GM21360 (cell line): ENCODE results near the gene MSANTD1.
"Not testable (repeated sequence)": the region's sequence is repeated elsewhere in the genome, so short reads cannot be mapped to it uniquely, and the experiment has no call there.

Experiments used
- ATAC-seq: cut with Tn5 transposase; IDR thresholded peaks from one replicate; pipeline ENCODE4 v1.9.1; 2021; ENCODE audit warnings: mild to moderate bottlenecking, moderate library complexity; ENCODE audit not compliant: unreplicated experiment

The MSANTD1 gene

DNA sequence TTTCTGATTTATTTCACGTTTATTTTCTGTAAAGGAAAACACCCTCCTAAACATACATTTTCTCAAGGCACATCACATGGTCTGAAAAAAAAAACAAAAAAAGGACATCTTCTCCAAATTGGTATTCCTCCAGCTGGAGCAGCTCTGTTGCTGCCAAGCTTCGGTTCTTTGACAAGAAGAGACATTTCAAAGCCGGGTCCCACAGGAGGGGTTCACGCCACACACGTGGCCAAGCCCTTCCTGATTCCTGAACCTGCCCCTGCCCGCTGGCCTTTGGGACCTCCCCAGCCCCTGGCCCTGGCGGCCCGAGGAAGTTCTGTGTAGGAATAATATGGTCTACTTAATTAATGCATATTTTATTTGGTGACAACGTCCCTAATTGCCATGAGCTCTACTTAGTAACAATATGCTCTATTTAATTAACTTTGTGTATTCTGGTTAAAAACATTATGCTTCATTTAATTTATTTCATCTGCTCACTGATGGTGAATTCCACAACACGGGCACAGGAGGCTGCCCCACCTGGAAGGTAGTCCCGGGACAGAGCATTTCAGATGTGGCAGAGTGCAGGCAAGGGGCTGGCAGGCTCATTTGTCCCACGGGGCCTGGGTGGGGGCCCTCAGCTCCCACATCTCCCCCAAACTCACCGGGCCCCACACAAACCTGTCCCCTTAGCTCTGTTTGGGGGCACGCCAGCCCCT lies 38.5 kb downstream of the MSANTD1 start:
- ATAC-seq, result no peak

DNA sequence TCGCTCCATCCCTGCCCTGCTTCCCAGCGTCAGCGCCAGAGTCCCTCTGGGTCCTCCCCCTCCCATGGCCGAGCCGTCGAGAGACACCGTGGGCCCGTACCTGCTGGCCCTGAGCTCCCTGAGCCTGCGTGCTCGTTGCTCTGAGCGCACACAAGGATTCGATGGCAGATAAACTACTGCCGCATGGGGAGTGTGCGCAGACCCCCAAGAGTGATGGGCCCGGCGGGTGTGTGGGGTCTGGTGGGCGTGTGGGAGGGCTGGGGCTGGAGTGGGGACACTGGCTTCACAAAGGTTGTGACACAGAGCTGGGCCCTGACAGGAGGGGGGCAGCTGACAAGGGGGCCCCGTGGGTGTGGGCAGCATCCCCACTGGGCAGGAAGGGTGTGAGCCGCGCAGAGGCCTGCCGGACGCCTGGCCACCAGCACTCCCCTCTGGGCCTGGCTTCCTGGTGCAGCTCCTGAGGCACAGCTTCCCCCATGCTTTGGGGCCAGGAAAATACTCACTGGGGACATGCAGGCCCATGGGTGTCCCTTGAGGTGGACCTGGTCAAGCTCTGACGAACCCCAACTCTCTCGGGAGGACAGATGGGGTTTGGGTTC lies 39.1 kb downstream of the MSANTD1 start:
- no peak for ATAC-seq

DNA sequence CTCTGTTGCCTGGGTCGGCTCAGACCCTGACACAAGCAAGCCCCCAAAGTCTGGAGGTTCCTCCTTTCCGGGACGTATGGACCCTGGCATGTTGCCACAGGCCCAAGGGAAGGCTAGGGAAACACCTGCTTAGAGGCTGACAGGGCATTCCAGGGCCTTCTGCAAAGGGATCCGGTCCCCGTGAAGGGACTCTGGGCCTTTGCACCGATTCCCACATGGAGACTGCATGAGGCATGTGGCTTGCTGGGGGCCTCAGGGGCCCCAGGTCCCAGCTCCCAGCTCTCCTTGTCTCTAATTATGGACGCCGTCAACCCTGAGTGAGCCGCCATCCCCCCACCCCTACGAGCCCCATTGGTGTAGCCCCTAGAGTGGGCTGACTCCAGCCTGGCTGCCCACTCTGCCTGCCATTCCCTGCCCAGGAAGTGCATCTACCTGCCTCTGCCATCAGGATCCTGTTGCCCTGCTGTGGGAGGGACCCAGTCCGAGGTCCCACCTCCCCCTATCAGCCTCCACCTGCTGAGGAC lies 39.7 kb downstream of the MSANTD1 start:
- ATAC-seq, result no peak

DNA sequence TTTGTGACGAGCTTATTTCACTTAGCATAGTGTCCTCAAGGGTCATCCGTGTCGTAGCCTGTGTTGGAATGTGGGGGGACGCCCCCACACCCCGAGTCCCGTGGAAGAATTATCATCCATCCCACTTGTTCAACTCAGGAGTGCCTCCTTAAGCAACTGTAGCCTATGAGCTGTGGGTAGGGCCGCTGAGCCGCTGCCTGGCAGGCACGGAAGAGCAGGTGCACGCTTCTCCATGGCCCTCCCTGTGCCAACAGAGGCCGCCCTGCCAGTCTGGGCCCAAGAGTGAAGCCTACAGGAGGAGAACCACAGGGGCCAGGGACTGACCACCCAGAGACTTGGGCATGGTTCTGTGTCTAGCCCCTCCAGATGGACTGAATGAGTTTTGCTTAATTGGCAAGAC lies 41.5 kb downstream of the MSANTD1 start:
- ATAC-seq, result no peak

DNA sequence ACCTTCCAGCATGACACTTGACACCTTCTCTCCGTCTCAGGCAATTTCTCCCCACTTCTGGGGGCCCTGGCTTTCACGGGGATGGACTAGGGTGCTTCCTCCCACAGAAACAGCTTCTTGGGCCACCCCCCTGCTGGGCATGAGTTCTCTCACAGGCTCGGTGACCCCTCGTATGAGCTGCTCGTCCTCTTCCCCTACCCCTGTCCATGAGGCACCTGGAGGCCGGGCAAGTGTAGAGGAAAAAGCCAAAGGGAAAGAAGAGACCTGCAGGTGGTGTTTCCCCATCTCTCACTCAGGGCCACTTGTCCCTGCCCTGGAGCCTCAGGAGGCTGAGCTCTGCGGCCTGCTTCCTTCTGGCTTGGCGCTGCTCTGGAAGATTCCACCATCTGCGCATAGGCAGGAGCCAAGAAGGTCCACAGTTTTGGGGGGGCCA lies 41.9 kb downstream of the MSANTD1 start:
- no peak for ATAC-seq

DNA sequence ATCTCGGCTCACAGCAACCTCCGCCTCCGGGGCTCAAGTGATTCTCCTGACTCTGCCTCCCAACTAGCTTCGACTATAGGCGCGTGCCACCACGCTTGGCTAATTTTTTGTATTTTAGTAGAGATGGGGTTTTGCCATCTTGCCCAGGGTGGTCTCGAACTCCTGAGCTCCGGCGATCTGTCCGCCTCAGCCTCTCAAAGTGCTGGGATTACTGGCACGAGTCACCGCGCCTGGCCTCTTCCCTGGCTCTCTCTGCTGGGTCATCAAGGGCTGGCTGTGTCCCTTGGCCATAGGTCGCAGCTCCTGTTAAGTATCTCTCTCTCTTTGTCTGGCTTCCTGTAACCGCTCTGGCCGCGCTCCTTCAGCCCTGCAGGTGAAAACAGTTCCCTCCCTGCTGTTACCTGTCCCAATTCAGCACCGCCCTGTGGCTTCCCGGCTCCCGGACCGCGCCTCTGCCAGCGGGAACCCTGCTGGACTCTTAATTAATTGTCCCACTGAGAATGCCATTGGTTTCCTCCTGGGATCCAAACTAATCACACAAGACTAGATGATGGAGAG lies 42.5 kb downstream of the MSANTD1 start:
- no peak for ATAC-seq

DNA sequence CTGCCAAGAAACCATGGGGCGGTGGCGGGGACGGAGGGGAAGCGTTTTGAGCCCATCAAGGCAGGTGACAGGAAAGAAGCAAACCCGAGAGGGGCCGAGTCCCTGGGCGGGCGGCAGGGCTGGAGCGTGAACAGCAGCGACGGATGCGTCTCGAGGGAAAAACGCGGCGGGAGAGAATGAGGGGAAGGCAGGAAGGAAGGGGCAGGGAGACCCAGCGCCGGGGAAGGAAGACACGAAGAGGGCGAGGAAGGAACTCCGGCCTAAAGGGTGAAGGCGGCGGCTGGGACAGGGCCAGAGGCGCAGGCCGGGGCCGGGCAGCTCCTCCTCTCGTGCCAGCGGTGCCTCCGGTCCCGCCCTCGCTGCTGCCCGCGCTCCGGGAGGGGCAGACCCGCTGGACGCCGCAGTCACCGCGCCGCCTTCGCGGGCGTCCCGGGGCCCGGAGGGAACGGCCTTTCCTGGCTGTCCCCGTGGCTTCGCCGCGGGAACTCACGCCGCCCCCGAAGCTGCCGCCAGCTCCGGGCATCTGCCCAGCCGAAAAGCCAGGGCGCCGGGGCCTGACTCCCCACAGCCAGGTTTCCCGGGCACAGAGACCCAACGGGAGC lies 43.1 kb downstream of the MSANTD1 start:
- ATAC-seq, result no peak

DNA sequence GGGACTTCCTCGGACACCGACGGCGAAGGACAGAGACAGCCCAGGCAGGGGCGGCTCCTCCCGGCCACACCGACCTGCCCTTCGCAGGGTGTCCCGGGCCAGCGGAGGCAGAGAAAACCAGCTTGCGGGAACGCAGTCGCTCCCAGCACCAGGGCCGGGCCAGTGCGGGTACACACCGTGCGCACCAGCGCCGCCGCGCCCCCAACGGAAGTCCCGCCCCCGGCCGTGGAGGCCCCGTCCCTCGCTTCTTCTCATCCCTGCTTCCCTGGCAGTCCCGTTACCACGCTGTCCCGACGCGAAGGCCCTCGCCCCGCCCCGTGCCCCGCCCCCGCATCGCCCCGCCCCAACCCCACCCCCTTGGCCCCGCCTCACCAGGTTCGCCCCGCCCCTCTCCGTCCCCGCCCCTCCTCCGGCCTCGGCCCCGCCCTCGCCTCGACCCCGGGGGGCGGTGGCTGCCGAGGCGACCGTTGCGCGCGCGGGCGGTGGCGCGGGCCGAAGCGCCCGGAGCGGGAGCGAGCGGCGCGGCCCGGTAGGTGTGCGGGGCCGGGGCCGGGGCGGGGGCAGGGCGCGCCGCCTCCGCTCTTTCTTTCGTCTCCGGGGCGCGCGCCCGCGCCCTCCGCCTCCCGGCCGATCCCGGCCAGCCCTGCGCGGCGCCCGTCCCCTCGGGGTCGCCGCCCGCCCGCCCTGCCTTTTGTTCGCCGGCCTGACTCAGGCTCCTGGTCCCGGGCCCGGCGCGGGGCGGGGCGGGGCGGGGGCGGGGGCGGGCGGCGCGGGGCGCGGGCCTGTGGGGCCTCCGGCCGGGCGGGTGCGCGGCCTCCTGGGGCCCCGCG lies 43.8 kb downstream of the MSANTD1 start, which contains the start of gene RGS12:
TSS of gene RGS12 (plus strand) at position 451 of the 830 bp plus-strand sequence. CDS start 23,150 bp downstream, outside the sequence.
- ATAC-seq, result peak; percentile 74

DNA sequence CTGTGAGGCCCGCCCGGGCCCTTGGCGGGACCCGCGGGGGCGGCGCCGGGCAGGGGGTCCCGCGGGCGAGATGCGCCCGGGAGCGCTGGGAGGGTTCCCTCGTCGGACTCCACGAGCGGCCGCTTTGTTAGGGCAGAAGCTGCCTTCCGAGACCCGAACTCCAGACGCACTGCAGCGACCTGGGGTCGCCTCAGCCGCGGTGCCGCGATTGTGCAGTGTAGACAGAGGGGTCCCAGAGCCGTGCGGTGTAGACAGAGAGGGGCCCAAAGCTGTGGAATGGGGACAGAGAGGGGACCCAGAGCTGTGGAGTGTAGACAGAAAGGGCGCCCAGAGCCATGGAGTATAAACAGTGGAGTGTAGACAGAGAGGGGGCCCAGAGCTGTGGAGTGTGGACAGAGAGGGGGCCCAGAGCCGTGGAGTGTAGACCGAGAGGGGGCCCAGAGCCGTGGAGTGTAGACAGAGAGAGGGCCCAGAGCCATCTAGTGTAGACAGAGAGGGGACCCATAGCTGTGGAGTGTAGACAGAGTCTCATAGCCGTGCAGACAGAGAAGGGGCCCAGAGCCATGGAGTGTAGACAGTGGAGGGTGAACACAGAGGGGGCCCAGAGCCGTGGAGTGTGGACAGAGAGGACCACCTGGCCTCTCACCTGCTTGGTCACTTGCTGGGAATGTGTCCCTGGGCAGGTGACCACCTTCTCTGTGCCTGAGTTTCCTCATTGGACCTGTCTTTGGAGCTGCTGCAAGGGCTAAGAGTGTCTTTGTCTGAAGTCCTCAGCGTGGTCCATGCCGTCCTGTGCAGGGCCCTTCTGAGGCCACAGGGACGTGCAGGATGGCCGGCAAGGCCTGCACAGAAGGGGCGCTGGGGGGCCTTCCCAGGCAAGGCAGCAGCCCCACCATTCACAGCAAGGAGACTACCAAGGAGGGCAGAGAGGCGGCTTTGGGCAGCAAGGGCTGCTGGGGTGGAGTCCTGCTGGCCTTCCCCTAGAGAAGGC lies 44.7 kb downstream of the MSANTD1 start:
- no peak for ATAC-seq

DNA sequence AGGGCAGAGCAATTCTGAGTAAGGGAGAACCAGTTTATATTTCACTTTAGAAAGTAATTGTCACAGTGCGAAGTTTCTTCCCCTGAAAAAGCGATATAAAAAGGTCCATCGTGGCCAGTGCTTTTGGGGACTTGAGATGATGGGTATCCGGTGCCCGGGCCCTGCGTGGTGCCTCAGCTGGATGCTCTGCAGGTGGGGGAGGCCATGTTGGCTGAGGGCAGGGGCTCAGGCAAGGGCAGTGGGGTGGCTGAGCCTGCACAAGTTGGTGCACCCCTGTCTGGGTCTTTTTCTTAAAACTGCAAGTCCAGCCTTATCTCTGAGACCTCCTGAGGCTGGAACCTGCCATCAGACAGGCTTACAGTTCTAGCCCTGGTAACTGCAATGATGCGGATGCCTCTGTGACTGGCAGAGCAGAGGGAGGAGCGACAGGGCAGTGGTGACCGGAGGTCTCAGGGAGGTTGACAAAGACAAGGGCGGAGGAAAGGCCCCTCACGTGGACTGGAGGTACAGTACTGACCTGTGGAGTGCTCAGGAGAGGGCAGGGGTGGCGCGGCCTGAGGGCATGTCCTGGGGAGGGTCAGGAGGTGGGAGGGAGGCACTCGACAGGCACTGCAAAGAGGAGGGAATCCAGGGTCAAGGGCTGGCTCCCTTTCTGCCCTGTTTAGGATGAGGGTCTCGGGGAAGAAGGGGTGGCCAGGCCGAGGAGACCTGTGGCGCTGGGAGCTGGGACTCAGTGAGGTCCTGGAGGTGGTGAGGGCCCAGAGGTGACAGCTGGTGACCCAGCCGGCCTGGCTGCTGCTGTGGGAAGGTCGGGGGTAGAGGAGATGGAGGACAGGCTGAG lies 45.7 kb downstream of the MSANTD1 start:
- no peak for ATAC-seq

DNA sequence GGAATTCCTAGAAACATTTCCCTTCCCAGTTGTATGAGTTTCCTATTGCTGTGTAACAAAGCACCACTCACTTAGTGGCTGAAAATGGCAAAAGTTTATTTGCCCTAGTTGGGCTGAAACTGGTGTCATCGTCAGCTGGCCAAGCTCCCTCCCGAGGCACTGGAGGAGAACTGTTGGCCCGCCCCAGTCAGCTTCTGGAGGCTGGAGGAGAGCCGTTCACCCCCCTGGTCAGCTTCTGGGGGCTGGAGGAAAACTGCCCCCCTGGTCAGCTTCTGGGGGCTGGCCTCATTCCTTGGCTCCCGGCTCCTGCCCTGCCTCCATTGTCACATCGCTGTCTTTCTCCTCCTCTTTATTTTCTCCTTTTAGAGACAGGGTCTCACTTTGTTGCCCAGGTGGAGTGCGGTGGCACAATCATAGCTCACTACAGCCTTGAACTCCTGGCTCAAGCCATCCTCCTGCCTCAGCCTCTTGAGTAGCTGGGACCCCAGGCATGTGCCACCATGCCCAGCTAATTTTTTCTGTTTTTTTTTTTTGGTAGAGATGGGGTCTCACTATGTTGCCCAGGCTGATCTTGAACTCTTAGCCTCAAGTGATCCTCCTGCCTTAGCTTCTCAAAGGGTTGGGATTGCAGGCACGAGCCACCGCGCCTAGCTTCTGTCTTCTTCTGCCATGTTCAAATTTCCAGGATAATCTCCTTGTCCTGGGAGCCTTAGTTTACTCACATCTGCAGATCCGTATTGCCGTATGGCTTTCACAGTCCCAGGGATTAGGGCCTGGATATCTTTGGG lies 47.1 kb downstream of the MSANTD1 start:
- no peak for ATAC-seq

DNA sequence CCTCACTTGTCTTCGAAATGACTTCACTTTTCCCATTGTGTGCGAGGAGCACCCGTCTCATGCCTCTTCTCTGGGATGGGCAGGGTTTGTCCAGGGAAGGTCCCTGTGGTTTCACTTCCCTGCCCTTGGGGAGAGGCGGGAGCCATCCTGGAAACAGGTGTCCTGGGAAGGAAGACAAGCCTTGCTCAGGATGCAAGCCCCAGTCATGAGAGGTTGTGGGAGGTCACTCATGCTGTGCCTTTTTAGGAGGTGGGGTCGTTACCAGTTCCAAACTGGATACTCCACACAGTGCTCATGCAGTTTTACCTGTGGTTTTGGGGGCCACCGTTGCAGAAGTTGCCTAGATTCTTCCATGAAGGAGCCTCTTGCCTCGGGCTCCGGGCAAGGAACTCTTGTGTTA lies 47.7 kb downstream of the MSANTD1 start:
- ATAC-seq, result no peak

DNA sequence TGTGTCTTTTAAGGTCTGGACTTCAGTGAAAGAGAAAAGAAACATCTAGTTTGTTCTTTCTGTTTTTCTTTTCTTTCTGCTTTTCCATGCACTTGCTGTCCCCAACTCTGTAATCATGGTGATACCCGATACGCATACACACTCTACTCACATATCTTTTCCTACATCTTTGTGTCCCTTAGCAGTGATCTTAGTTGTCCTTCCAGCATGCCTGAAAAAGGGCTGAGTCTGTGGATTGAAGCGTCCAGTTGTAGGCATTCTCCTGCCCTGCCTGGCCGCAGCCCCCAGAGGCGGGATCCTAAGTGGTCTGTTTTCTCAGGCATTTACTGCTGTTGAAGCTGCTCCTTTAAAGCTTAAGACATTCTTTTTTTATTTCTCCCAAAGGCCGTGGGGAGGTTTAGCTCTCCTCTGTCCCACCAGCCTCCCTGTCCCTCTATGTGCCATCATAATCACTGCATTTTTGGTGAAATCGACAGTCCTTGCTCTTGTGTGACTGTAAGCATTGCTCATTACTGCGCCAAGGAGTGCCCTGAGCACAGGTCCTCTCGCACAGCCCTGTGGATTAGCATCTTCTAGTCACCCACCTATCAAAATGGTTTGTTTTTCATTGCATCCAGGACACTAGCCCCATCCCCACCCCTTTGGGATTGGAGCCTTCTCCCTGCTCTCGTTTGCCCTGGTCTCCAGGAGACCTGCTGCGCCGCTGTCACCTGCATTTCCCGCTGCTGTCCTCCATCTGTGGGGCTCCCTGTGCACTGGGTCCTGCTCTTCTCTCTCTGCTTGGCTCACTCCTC lies 48.3 kb downstream of the MSANTD1 start:
- ATAC-seq, result no peak

DNA sequence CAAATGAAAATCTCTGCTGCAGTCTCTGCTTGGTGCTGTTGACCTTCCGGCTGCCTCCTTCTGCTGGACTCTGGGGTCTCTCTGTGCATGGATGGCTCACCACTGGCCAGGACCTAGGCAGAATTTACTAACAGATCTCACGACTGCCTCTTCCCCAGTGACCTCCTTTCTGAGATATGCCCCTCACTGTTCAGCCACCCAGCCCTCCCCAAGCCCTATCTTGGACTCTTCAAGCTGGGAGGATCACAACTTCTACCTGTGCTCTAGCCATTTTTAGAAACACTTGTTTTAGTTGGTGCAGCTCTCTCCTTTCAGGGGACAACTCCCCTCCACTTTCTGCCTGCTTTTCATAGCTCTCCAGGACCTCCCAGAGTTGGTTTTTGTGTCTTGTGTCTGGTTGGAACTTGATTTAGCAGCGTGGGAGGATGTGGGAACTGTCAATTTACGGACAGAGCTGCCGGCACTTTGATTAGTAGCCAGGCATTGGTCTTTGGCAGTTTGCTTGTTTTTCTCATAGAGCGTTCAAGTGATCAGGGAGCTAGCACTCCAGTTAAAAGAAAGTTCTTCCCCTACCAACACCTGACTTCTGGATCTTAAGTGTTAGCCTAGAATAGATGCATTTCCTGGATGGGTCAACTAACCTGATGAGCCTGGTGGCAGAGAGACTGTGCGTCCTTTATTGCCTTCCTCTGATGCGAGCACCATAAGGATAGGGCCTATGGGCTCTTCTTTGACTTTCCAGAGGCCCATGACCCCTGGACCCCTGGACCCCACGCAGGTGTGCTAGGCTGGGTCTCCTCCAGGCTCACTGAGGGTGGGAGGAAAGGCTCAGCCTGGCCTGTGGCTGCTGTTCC lies 50.4 kb downstream of the MSANTD1 start:
- no peak for ATAC-seq

DNA sequence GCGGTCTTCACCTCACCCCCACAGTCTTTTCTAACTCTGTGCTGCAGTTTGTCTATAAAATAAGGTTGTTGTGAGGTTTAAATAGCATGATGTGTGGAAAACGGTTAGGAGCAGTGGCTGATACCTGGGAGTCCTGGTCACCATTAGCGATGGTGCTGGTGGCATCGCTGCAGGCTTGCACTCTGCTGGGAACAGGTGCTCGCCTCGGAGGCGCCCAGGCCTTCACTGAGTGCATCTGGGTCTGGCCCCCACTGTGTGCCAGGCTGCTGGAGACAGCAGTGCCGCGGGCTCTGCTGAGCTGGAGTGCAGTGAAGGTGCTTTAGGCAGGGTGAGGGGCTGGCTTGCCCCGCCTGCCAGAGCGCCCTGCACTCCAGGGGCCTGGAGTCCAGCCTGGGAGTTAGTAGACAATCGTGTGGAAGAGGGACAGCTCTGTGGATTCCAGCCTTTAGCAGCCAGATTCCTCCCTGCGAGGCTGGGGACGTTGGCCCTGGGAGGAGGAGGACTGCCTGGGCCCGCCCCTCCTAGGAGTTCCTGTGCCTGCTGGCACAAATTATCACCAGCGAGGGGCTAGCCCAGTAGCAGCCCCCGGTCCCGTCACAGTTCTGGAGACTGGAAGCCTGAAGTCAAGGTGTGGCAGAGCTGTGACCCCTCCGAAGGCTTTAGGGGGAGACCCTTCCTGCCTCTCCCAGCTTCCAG lies 51.2 kb downstream of the MSANTD1 start:
- ATAC-seq, result no peak

DNA sequence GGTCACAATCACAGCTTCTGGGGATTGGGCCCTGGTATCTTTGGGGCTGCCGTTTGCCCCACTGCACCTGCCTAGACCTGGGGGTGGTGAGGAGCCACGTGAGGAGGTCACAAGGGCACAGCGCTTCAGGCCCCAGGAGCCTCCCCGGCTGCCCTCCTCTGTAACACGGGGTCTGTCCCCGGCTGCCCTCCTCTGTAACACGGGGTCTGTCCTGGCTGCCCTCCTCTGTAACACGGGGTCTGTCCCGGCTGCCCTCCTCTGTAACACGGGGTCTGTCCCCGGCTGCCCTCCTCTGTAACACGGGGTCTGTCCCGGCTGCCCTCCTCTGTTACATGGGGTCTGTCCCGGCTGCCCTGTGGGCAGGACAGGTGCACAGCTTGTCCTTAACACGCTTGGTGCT lies 51.9 kb downstream of the MSANTD1 start:
- ATAC-seq, result not testable (repeated sequence)
